ENCODE results near the gene MLLT3.

Gene MLLT3

GRCh38 chr9:20315677-20316076 lies 306.6 kb downstream of the MLLT3 start:
- H3K9me3 ChIP-seq (ENCODE audit: control insufficient read depth, insufficient read depth, low read length), result no peaks in the 10 kb centered on the region
- H3K4me1 ChIP-seq (ENCODE audit: control insufficient read depth, insufficient read depth, low read length), result no peaks in the 10 kb centered on the region
- no peak overlapping the region for H3K4me3 ChIP-seq (ENCODE audit: low read depth, low read length)
- H3K9ac ChIP-seq (ENCODE audit: low read depth, low read length), result no peak overlapping the region
- no peaks in the 10 kb centered on the region for H3K27me3 ChIP-seq (ENCODE audit: control insufficient read depth, insufficient read depth, low read length)
- no peaks in the 10 kb centered on the region for H3K36me3 ChIP-seq (ENCODE audit: control insufficient read depth, insufficient read depth, low read length)

GRCh38 chr9:20314981-20315380 lies 307.3 kb downstream of the MLLT3 start:
- H3K36me3 ChIP-seq (ENCODE audit: control insufficient read depth, insufficient read depth, low read length), result no peaks in the 10 kb centered on the region
- no peaks in the 10 kb centered on the region for H3K4me1 ChIP-seq (ENCODE audit: control insufficient read depth, insufficient read depth, low read length)
- H3K27me3 ChIP-seq (ENCODE audit: control insufficient read depth, insufficient read depth, low read length), result no peaks in the 10 kb centered on the region
- no peak overlapping the region for H3K4me3 ChIP-seq (ENCODE audit: low read depth, low read length)
- H3K9ac ChIP-seq (ENCODE audit: low read depth, low read length), result no peak overlapping the region
- no peaks in the 10 kb centered on the region for H3K9me3 ChIP-seq (ENCODE audit: control insufficient read depth, insufficient read depth, low read length)

DNA sequence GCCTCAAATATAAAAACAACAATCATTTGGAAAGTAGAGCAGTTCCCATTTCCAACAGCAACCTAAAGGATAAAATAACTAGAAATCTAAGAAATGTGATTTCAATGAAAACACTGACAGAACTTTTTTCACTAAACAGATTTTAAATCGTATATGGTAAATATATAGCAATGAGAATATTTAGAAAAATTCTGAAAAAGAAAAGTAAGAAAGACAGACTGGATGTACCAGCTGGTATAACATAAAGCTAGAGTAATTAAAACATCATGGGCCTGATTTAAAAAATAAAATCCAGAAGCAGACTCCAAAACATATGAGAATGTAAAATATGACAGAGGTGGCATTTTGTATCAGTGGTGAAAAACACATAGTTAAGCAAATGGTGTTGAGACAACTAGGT lies 308.9 kb downstream of the MLLT3 start:
- Histone ChIP-seq H3K4me1 (ENCODE audit: control insufficient read depth, insufficient read depth, low read length) (peaks cover under 1% of the 10 kb centered on the region), H3K9me3 (ENCODE audit: control insufficient read depth, insufficient read depth, low read length) (no peaks in the 10 kb centered on the region), H3K9ac (ENCODE audit: low read depth, low read length) (no peak overlapping the region), H3K27me3 (ENCODE audit: control insufficient read depth, insufficient read depth, low read length) (peaks cover 4% of the 10 kb centered on the region), H3K4me3 (ENCODE audit: low read depth, low read length) (no peak overlapping the region), H3K36me3 (ENCODE audit: control insufficient read depth, insufficient read depth, low read length) (no peaks in the 10 kb centered on the region)

DNA sequence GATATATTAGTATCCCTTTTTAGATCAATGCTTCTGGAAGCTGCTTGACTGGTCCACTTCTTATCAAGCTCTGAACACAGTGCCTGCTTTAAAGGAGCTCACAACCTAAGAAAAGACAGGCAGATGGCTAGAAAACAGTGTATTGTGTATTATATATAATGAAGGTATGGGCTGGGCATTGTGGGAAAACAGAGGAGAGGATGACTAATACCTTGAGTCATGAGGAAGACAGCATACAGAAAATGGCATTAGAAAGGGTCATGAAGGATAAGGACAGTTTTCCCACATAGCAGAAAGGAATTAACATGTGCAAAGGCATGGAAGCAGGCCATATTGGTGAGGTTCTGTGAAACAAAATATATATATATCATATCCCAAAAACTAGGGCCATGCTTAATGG lies 309.6 kb downstream of the MLLT3 start:
- H3K4me1 ChIP-seq (ENCODE audit: control insufficient read depth, insufficient read depth, low read length), result peaks cover 5% of the 10 kb centered on the region
- H3K9ac ChIP-seq (ENCODE audit: low read depth, low read length), result no peak overlapping the region
- peaks cover 4% of the 10 kb centered on the region for H3K27me3 ChIP-seq (ENCODE audit: control insufficient read depth, insufficient read depth, low read length)
- H3K9me3 ChIP-seq (ENCODE audit: control insufficient read depth, insufficient read depth, low read length), result no peaks in the 10 kb centered on the region
- no peaks in the 10 kb centered on the region for H3K36me3 ChIP-seq (ENCODE audit: control insufficient read depth, insufficient read depth, low read length)
- H3K4me3 ChIP-seq (ENCODE audit: low read depth, low read length), result no peak overlapping the region

DNA sequence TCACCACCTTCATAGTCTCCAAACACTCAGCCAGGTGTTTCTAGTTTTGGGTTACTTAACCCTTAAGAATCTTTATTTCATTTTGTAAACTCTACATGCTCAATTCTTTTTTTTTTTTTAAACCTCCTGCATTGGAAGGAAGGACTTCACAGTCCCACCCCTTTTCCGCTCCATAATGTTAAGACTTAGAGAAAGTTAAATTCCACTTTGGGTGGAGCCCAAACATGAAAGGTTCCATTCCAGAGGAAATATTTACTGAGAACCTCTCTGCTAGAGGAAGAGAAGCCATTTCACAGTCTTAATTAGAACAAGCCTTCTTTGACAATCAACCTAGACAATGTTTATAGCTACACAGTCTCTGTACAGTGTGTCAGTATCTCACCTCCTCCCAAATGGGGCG lies 312.3 kb downstream of the MLLT3 start:
- Histone ChIP-seq H3K9me3 (ENCODE audit: control insufficient read depth, insufficient read depth, low read length) (no peaks in the 10 kb centered on the region), H3K36me3 (ENCODE audit: control insufficient read depth, insufficient read depth, low read length) (no peaks in the 10 kb centered on the region), H3K9ac (ENCODE audit: low read depth, low read length) (no peak overlapping the region), H3K4me3 (ENCODE audit: low read depth, low read length) (no peak overlapping the region), H3K4me1 (ENCODE audit: control insufficient read depth, insufficient read depth, low read length) (peaks cover 8% of the 10 kb centered on the region), H3K27me3 (ENCODE audit: control insufficient read depth, insufficient read depth, low read length) (peaks cover 4% of the 10 kb centered on the region)

GRCh38 chr9:20309124-20309523 lies 313.2 kb downstream of the MLLT3 start:
- no peak overlapping the region for H3K4me3 ChIP-seq (ENCODE audit: low read depth, low read length)

GRCh38 chr9:20307621-20308020 lies 314.7 kb downstream of the MLLT3 start:
- H3K4me1 ChIP-seq (ENCODE audit: control insufficient read depth, insufficient read depth, low read length), result peaks cover 29% of the 10 kb centered on the region

More at GRCh38 chr9:20309124-20309523, 313.2 kb downstream of the MLLT3 start:
- no peaks in the 10 kb centered on the region for H3K36me3 ChIP-seq (ENCODE audit: control insufficient read depth, insufficient read depth, low read length)
- no peaks in the 10 kb centered on the region for H3K9me3 ChIP-seq (ENCODE audit: control insufficient read depth, insufficient read depth, low read length)
- no peak overlapping the region for H3K9ac ChIP-seq (ENCODE audit: low read depth, low read length)
- peaks cover 17% of the 10 kb centered on the region for H3K4me1 ChIP-seq (ENCODE audit: control insufficient read depth, insufficient read depth, low read length)
- peaks cover 4% of the 10 kb centered on the region for H3K27me3 ChIP-seq (ENCODE audit: control insufficient read depth, insufficient read depth, low read length)

DNA sequence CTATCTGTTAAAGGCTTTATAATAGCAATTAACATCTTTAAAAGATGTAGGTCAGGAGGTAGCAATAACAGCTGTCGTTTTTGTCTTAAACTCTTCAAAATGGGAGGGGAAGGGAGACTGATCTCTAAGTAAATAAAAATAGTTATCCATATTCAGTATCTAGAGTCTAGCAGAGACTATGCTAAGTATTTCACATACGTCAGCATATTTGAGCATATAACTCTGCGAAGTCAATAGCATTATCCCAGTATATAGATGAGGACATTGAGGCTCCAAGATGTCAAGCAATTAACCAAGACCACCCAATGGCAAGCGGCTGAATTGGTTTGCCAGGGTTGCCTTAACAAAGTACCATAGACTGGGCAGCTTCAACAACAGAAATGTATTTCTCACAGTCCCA lies 316.8 kb downstream of the MLLT3 start:
- Histone ChIP-seq H3K4me1 (ENCODE audit: control insufficient read depth, insufficient read depth, low read length) (peaks cover 42% of the 10 kb centered on the region), H3K27me3 (ENCODE audit: control insufficient read depth, insufficient read depth, low read length) (peaks cover 4% of the 10 kb centered on the region), H3K4me3 (ENCODE audit: low read depth, low read length) (no peak overlapping the region), H3K9ac (ENCODE audit: low read depth, low read length) (no peak overlapping the region), H3K9me3 (ENCODE audit: control insufficient read depth, insufficient read depth, low read length) (no peaks in the 10 kb centered on the region), H3K36me3 (ENCODE audit: control insufficient read depth, insufficient read depth, low read length) (no peaks in the 10 kb centered on the region)

More at GRCh38 chr9:20307621-20308020, 314.7 kb downstream of the MLLT3 start:
- no peaks in the 10 kb centered on the region for H3K9me3 ChIP-seq (ENCODE audit: control insufficient read depth, insufficient read depth, low read length)
- peaks cover 4% of the 10 kb centered on the region for H3K27me3 ChIP-seq (ENCODE audit: control insufficient read depth, insufficient read depth, low read length)
- H3K36me3 ChIP-seq (ENCODE audit: control insufficient read depth, insufficient read depth, low read length), result no peaks in the 10 kb centered on the region
- H3K4me3 ChIP-seq (ENCODE audit: low read depth, low read length), result no peak overlapping the region
- H3K9ac ChIP-seq (ENCODE audit: low read depth, low read length), result no peak overlapping the region

DNA sequence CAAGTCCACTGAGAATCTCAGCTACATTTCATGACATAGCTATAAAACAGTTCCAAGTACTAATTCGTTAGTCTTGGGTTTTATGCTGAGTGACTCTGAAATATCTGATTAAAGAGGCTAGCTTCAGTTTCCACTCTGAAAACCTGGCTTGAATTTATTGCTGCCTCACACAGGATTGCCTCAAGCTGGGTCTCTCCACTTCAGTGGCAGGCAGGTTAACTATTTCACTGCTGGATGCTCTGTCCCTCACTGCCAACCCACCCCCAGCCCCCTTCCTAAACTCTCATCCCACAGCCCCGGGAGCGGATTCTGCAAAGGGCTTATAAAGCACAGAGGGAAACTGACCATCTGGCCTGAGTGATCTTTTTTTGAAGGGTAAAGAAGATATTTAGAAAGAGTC lies 318.3 kb downstream of the MLLT3 start:
- H3K36me3 ChIP-seq (ENCODE audit: control insufficient read depth, insufficient read depth, low read length), result no peaks in the 10 kb centered on the region
- peaks cover 42% of the 10 kb centered on the region for H3K4me1 ChIP-seq (ENCODE audit: control insufficient read depth, insufficient read depth, low read length)
- peaks cover 2% of the 10 kb centered on the region for H3K27me3 ChIP-seq (ENCODE audit: control insufficient read depth, insufficient read depth, low read length)
- H3K9me3 ChIP-seq (ENCODE audit: control insufficient read depth, insufficient read depth, low read length), result no peaks in the 10 kb centered on the region
- no peak overlapping the region for H3K9ac ChIP-seq (ENCODE audit: low read depth, low read length)
- no peak overlapping the region for H3K4me3 ChIP-seq (ENCODE audit: low read depth, low read length)

DNA sequence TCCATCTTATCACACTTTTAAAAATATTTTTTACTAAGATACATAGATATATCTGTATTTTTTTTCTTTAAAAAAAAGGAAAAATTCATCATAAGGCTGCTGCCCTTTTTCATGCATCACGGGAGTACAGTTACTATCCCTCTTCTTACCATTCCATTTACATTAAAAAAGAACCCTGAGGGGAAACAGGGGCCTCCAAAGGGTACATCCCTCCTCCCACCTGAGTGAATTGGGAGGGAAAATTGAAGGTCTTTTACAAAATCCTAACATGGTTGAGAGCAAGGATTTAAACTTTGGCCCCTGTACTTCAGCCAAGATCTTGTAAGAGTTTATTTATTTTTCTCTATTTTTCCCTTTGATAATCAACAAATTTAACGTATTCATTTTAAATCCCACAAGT lies 319.2 kb downstream of the MLLT3 start:
- Histone ChIP-seq H3K4me3 (ENCODE audit: low read depth, low read length) (no peak overlapping the region), H3K9ac (ENCODE audit: low read depth, low read length) (no peak overlapping the region), H3K4me1 (ENCODE audit: control insufficient read depth, insufficient read depth, low read length) (peaks cover 38% of the 10 kb centered on the region), H3K27me3 (ENCODE audit: control insufficient read depth, insufficient read depth, low read length) (no peaks in the 10 kb centered on the region), H3K36me3 (ENCODE audit: control insufficient read depth, insufficient read depth, low read length) (no peaks in the 10 kb centered on the region), H3K9me3 (ENCODE audit: control insufficient read depth, insufficient read depth, low read length) (no peaks in the 10 kb centered on the region)

GRCh38 chr9:20302197-20302596 lies 320.1 kb downstream of the MLLT3 start:
- Histone ChIP-seq H3K36me3 (ENCODE audit: control insufficient read depth, insufficient read depth, low read length) (no peaks in the 10 kb centered on the region), H3K9me3 (ENCODE audit: control insufficient read depth, insufficient read depth, low read length) (no peaks in the 10 kb centered on the region), H3K4me3 (ENCODE audit: low read depth, low read length) (no peak overlapping the region), H3K4me1 (ENCODE audit: control insufficient read depth, insufficient read depth, low read length) (peaks cover 34% of the 10 kb centered on the region), H3K9ac (ENCODE audit: low read depth, low read length) (no peak overlapping the region), H3K27me3 (ENCODE audit: control insufficient read depth, insufficient read depth, low read length) (no peaks in the 10 kb centered on the region)

- H3K4me3 ChIP-seq (ENCODE audit: low read depth, low read length), result no peak overlapping the region
- H3K36me3 ChIP-seq (ENCODE audit: control insufficient read depth, insufficient read depth, low read length), result no peaks in the 10 kb centered on the region
- H3K27me3 ChIP-seq (ENCODE audit: control insufficient read depth, insufficient read depth, low read length), result no peaks in the 10 kb centered on the region
- H3K9me3 ChIP-seq (ENCODE audit: control insufficient read depth, insufficient read depth, low read length), result no peaks in the 10 kb centered on the region
- H3K4me1 ChIP-seq (ENCODE audit: control insufficient read depth, insufficient read depth, low read length), result peaks cover 34% of the 10 kb centered on the region
- H3K9ac ChIP-seq (ENCODE audit: low read depth, low read length), result no peak overlapping the region
Observed at GRCh38 chr9:20300430-20301115, 321.7 kb downstream of the MLLT3 start.
